ELR (cell line): ENCODE results near the gene CITED2.
"Not testable (repeated sequence)": the region's sequence is repeated elsewhere in the genome, so short reads cannot be mapped to it uniquely, and the experiment has no call there.

ENCODE experiments used
- DNase-seq: peaks from one replicate; pipeline ENCODE4 v3.0.0-alpha.2; 2015; ENCODE audit warnings: low read depth

The CITED2 gene

GRCh38 chr6:139374357-139375225, at the start of gene CITED2:
Gene CITED2 (minus strand): TSS chr6:139374648. CDS start chr6:139373944, 704 bp downstream.
- peak; percentile 95 for DNase-seq

GRCh38 chr6:139423037-139423703, 48.7 kb upstream of the CITED2 start:
- no peak for DNase-seq

GRCh38 chr6:139422105-139423036, 47.9 kb upstream of the CITED2 start:
- DNase-seq = no peak

GRCh38 chr6:139418481-139419132, 44.2 kb upstream of the CITED2 start:
- DNase-seq = no peak

GRCh38 chr6:139416146-139416545, 41.7 kb upstream of the CITED2 start:
- DNase-seq = no peak

GRCh38 chr6:139415365-139415764, 40.9 kb upstream of the CITED2 start:
- no peak for DNase-seq

GRCh38 chr6:139412103-139412502, 37.7 kb upstream of the CITED2 start:
- not testable (repeated sequence) for DNase-seq

GRCh38 chr6:139409026-139409425, 34.6 kb upstream of the CITED2 start:
- peak; percentile 8 for DNase-seq

GRCh38 chr6:139407718-139408222, 33.3 kb upstream of the CITED2 start:
- peak; percentile 87 for DNase-seq

GRCh38 chr6:139406577-139407343, 32.3 kb upstream of the CITED2 start:
- no peak for DNase-seq

GRCh38 chr6:139402876-139403386, 28.5 kb upstream of the CITED2 start:
- DNase-seq = peak; percentile 59

GRCh38 chr6:139398658-139399057, 24.2 kb upstream of the CITED2 start:
- DNase-seq = no peak

GRCh38 chr6:139395891-139396301, 21.4 kb upstream of the CITED2 start:
- no peak for DNase-seq

- DNase-seq = no peak
Observed at GRCh38 chr6:139395371-139395770, 20.9 kb upstream of the CITED2 start.

- DNase-seq = no peak
Observed at GRCh38 chr6:139394027-139394649, 19.7 kb upstream of the CITED2 start.

GRCh38 chr6:139392794-139393193, 18.3 kb upstream of the CITED2 start:
- DNase-seq = no peak

GRCh38 chr6:139391709-139392108, 17.3 kb upstream of the CITED2 start:
- DNase-seq = no peak

GRCh38 chr6:139390447-139390846, 16.0 kb upstream of the CITED2 start:
- DNase-seq = no peak

- DNase-seq = no peak
Observed at GRCh38 chr6:139388384-139388783, 13.9 kb upstream of the CITED2 start.

GRCh38 chr6:139386404-139386803, 12.0 kb upstream of the CITED2 start:
- DNase-seq = no peak
